ENCODE measurements around the gene ZBED5. TPM values are rescaled to one million over a fixed set of nuclear protein-coding genes. Genes with fewer than 3 reads are reported as not detected.

Gene ZBED5
- polyA plus RNA-seq, 1 donor from 2014 or later = 178 TPM

DNA sequence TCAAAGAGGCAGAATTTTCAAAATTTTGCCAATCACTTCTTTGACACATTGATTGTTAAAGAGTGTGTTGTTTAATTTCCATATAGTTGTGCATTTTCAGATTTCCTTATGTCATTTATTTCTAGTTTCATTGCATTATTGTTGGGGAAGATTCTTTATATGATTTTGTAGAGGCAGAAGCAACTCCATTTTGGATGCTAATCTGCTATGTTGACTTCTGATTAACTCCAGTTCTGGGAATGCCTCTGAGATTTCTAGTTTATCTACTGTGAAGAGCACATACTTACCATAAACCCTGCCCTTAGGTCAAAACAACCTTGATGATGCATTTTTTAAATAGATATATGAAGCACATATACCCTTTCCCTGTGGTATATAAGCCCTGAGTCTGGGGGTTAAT is 29.5 kb upstream of the ZBED5 start:
- TF ChIP-seq SMC3 (conservative IDR thresholded peaks at IDR 0.05; ENCODE audit: poor library complexity) (no peak), TAF1 (IDR thresholded peaks at IDR 0.05; ENCODE audit: low read depth) (no peak), RAD21 (conservative IDR thresholded peaks at IDR 0.05) (no peak), EP300 (conservative IDR thresholded peaks at IDR 0.05; ENCODE audit: poor library complexity, severe bottlenecking) (no peak), EZH2 (IDR thresholded peaks at IDR 0.05; ENCODE audit: borderline replicate concordance, insufficient read depth, low read length, poor library complexity, severe bottlenecking) (no peak), POLR2AphosphoS5 (IDR thresholded peaks at IDR 0.05) (no peak), MXI1 (conservative IDR thresholded peaks at IDR 0.05; ENCODE audit: poor library complexity, severe bottlenecking) (no peak)
- TF ChIP-seq, protein P1, sequence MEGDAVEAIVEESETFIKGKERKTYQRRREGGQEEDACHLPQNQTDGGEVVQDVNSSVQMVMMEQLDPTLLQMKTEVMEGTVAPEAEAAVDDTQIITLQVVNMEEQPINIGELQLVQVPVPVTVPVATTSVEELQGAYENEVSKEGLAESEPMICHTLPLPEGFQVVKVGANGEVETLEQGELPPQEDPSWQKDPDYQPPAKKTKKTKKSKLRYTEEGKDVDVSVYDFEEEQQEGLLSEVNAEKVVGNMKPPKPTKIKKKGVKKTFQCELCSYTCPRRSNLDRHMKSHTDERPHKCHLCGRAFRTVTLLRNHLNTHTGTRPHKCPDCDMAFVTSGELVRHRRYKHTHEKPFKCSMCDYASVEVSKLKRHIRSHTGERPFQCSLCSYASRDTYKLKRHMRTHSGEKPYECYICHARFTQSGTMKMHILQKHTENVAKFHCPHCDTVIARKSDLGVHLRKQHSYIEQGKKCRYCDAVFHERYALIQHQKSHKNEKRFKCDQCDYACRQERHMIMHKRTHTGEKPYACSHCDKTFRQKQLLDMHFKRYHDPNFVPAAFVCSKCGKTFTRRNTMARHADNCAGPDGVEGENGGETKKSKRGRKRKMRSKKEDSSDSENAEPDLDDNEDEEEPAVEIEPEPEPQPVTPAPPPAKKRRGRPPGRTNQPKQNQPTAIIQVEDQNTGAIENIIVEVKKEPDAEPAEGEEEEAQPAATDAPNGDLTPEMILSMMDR (IDR thresholded peaks at IDR 0.05; ENCODE audit: poor library complexity, severe bottlenecking) = no peak
- TF ChIP-seq, protein P2, sequence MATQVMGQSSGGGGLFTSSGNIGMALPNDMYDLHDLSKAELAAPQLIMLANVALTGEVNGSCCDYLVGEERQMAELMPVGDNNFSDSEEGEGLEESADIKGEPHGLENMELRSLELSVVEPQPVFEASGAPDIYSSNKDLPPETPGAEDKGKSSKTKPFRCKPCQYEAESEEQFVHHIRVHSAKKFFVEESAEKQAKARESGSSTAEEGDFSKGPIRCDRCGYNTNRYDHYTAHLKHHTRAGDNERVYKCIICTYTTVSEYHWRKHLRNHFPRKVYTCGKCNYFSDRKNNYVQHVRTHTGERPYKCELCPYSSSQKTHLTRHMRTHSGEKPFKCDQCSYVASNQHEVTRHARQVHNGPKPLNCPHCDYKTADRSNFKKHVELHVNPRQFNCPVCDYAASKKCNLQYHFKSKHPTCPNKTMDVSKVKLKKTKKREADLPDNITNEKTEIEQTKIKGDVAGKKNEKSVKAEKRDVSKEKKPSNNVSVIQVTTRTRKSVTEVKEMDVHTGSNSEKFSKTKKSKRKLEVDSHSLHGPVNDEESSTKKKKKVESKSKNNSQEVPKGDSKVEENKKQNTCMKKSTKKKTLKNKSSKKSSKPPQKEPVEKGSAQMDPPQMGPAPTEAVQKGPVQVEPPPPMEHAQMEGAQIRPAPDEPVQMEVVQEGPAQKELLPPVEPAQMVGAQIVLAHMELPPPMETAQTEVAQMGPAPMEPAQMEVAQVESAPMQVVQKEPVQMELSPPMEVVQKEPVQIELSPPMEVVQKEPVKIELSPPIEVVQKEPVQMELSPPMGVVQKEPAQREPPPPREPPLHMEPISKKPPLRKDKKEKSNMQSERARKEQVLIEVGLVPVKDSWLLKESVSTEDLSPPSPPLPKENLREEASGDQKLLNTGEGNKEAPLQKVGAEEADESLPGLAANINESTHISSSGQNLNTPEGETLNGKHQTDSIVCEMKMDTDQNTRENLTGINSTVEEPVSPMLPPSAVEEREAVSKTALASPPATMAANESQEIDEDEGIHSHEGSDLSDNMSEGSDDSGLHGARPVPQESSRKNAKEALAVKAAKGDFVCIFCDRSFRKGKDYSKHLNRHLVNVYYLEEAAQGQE (IDR thresholded peaks at IDR 0.05; ENCODE audit: borderline replicate concordance) = no peak
- Histone ChIP-seq H3F3A (ENCODE audit: insufficient read depth, low read length, poor library complexity, severe bottlenecking) (no peaks in the 10 kb centered on the region), H3K9ac (ENCODE audit: low read length) (no peak overlapping the region), H3K4me2 (ENCODE audit: low read length) (no peak overlapping the region), H3K9me3 (ENCODE audit: low read length) (no peaks in the 10 kb centered on the region), H3K27ac (ENCODE audit: low read length) (no peak overlapping the region), H3K27me3 (ENCODE audit: insufficient read depth, low read depth, low read length) (no peaks in the 10 kb centered on the region), H3K4me3 (ENCODE audit: low read length) (no peak overlapping the region), H3K36me3 (ENCODE audit: insufficient read depth, low read length) (no peaks in the 10 kb centered on the region), H3K79me2 (replicated peaks; ENCODE audit: insufficient read depth, low read length) (no peaks in the 10 kb centered on the region), H3K9me2 (ENCODE audit: insufficient read depth, low read length) (no peaks in the 10 kb centered on the region), H2AFZ (ENCODE audit: low read depth, low read length) (no peak overlapping the region), H4K20me1 (ENCODE audit: insufficient read depth) (no peaks in the 10 kb centered on the region)

DNA sequence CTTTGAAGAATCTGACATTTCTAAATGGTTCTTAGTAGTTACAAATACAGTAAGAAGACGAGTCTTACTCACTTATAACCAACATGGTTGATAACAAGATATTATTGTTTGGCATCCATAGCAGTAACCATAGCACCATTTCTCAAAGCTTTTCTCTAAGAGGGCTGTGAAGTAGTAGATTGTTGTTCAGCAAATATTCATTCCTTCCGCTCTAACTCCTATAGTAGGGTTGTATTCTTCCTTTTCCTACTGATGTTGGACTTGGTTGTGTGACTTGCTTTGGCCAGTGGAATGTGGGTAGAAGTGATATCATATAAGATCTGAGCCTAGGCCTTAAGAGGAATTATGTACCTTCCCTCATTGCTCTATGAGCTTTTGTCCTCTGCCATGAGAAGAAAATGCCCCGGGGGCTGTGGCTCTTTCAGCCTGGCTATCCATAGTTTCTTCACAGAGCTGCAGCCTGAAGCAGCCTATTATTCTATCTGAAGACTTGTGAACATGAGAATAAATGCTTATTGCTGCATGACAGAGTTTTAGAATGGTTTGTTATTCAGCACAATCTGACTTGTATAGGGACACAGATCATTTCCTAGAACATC is 28.9 kb upstream of the ZBED5 start:
- H3K27ac ChIP-seq (ENCODE audit: low read length) = no peak overlapping the region
- H3K9ac ChIP-seq (ENCODE audit: low read length) = no peak overlapping the region
- H3K4me3 ChIP-seq (ENCODE audit: low read length) = no peak overlapping the region
- H2AFZ ChIP-seq (ENCODE audit: low read depth, low read length) = no peak overlapping the region
- no peaks in the 10 kb centered on the region for H3K79me2 ChIP-seq (replicated peaks; ENCODE audit: insufficient read depth, low read length)
- no peaks in the 10 kb centered on the region for H3K27me3 ChIP-seq (ENCODE audit: insufficient read depth, low read depth, low read length)
- no peaks in the 10 kb centered on the region for H3K36me3 ChIP-seq (ENCODE audit: insufficient read depth, low read length)
- no peak overlapping the region for H3K4me2 ChIP-seq (ENCODE audit: low read length)
- no peaks in the 10 kb centered on the region for H3F3A ChIP-seq (ENCODE audit: insufficient read depth, low read length, poor library complexity, severe bottlenecking)
- no peaks in the 10 kb centered on the region for H4K20me1 ChIP-seq (ENCODE audit: insufficient read depth)
- TF ChIP-seq TAF1 (IDR thresholded peaks at IDR 0.05; ENCODE audit: low read depth) (no peak), POLR2AphosphoS5 (IDR thresholded peaks at IDR 0.05) (no peak), EP300 (conservative IDR thresholded peaks at IDR 0.05; ENCODE audit: poor library complexity, severe bottlenecking) (no peak), MXI1 (conservative IDR thresholded peaks at IDR 0.05; ENCODE audit: poor library complexity, severe bottlenecking) (no peak), RAD21 (conservative IDR thresholded peaks at IDR 0.05) (no peak), SMC3 (conservative IDR thresholded peaks at IDR 0.05; ENCODE audit: poor library complexity) (no peak), EZH2 (IDR thresholded peaks at IDR 0.05; ENCODE audit: borderline replicate concordance, insufficient read depth, low read length, poor library complexity, severe bottlenecking) (no peak)
- TF ChIP-seq, protein P1 (IDR thresholded peaks at IDR 0.05; ENCODE audit: poor library complexity, severe bottlenecking) = no peak
- TF ChIP-seq, protein P2 (IDR thresholded peaks at IDR 0.05; ENCODE audit: borderline replicate concordance) = no peak
- H3K9me3 ChIP-seq (ENCODE audit: low read length) = no peaks in the 10 kb centered on the region
- H3K9me2 ChIP-seq (ENCODE audit: insufficient read depth, low read length) = no peaks in the 10 kb centered on the region

Data from neural cell (in vitro differentiated cells).